Calu3 (cell line): ENCODE results near the gene ITIH3. TPM values are rescaled to one million over a fixed set of nuclear protein-coding genes. Genes with fewer than 3 reads are reported as not detected.

Experiments
- BruUV-seq: library from RNA; stranded (reverse); fragments of 400-500 nt; replicated peaks from 2 replicates; lab custom pipeline; 2021; lab: Mats Ljungman, UMichigan
- CTCF ChIA-PET: fragments of 300-600 bp; sonication (Branson Sonifier 250); formaldehyde crosslinking; loops from one replicate; lab custom pipeline; 2022; ENCODE audit warnings: antibody characterized with exemption; lab: Charles Lee
- DNase-seq: peaks from one replicate; pipeline ENCODE4 v3.0.0; 2022
- H3K27ac Mint-ChIP-seq: one replicate; pipeline ENCODE4 v1.8.0; 2022; ENCODE audit warnings: mixed read lengths; ENCODE audit not compliant: unreplicated experiment
- H3K27me3 Mint-ChIP-seq: one replicate; pipeline ENCODE4 v1.8.0; 2022; ENCODE audit warnings: mixed read lengths; ENCODE audit not compliant: unreplicated experiment
- H3K36me3 Mint-ChIP-seq: one replicate; pipeline ENCODE4 v1.8.0; 2022; ENCODE audit warnings: mild to moderate bottlenecking, moderate library complexity, mixed read lengths; ENCODE audit not compliant: insufficient read depth, unreplicated experiment
- H3K4me1 Mint-ChIP-seq: one replicate; pipeline ENCODE4 v1.8.0; 2022; ENCODE audit warnings: mild to moderate bottlenecking, low read depth, mixed read lengths; ENCODE audit not compliant: unreplicated experiment
- H3K4me3 Mint-ChIP-seq: one replicate; pipeline ENCODE4 v1.8.0; 2022; ENCODE audit warnings: mild to moderate bottlenecking, low read depth, moderate library complexity, mixed read lengths; ENCODE audit not compliant: unreplicated experiment
- H3K9me3 Mint-ChIP-seq: one replicate; pipeline ENCODE4 v1.8.0; 2022; ENCODE audit warnings: low read depth, mixed read lengths; ENCODE audit not compliant: unreplicated experiment
- intact Hi-C: fragments of 100-400 bp; cut with micrococcal nuclease; formaldehyde crosslinking; loops from one replicate; pipeline ENCODE4 v1.10.0; 2022; ENCODE audit not compliant: unreplicated experiment
- total RNA-seq: library from RNA; stranded (reverse); gene quantifications from 2 replicates; pipeline ENCODE4 v1.2.3, GENCODE V29; 2022
- TF ChIP-seq, protein P1 (sequence below): fragments of 200-600 bp; IDR thresholded peaks from one replicate; pipeline ENCODE4 v1.8.0; 2022; ENCODE audit warnings: antibody characterized with exemption; ENCODE audit not compliant: unreplicated experiment

The ITIH3 gene
- total RNA-seq, 1 experiment from 2014 or later = not detected

DNA sequence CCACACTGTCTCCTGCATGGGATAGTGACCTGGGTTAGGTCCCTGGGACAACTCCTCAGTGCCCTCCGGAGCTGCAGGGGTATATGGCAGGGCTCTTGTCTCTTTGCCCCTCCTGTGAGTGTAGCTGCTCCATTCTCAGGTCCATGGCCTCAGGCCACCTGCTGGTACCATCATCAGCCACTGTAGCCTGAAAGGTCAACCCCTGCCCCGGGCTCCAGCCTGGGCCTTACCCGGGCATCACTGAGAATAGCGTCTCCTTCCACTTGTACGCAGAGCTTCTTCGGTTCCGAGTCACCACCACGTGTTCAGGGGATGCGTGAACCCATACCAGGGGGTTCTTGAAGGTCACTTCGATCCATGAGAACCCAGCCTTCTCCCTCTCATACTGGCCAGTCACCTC lies 22.1 kb downstream of the ITIH3 start:
- no TSS peak for BruUV-seq
- Mint-ChIP-seq H3K36me3 (no peaks in the 10 kb centered on the region), H3K27ac (no peak overlapping the region), H3K4me1 (no peaks in the 10 kb centered on the region), H3K27me3 (peaks cover 10% of the 10 kb centered on the region), H3K9me3 (no peaks in the 10 kb centered on the region), H3K4me3 (no peak overlapping the region)
- no peak for DNase-seq
- CTCF ChIA-PET = no interaction called here
- TF ChIP-seq, protein P1, sequence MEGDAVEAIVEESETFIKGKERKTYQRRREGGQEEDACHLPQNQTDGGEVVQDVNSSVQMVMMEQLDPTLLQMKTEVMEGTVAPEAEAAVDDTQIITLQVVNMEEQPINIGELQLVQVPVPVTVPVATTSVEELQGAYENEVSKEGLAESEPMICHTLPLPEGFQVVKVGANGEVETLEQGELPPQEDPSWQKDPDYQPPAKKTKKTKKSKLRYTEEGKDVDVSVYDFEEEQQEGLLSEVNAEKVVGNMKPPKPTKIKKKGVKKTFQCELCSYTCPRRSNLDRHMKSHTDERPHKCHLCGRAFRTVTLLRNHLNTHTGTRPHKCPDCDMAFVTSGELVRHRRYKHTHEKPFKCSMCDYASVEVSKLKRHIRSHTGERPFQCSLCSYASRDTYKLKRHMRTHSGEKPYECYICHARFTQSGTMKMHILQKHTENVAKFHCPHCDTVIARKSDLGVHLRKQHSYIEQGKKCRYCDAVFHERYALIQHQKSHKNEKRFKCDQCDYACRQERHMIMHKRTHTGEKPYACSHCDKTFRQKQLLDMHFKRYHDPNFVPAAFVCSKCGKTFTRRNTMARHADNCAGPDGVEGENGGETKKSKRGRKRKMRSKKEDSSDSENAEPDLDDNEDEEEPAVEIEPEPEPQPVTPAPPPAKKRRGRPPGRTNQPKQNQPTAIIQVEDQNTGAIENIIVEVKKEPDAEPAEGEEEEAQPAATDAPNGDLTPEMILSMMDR = no peak
- intact Hi-C loops = no loop called here

GRCh38 chr3:52817221-52817620 lies 22.6 kb downstream of the ITIH3 start:
- no peak for DNase-seq
- no peaks in the 10 kb centered on the region for H3K9me3 Mint-ChIP-seq
- peaks cover 4% of the 10 kb centered on the region for H3K27me3 Mint-ChIP-seq
- no peaks in the 10 kb centered on the region for H3K4me1 Mint-ChIP-seq
- no peak overlapping the region for H3K27ac Mint-ChIP-seq
- CTCF ChIA-PET = no interaction called here
- H3K36me3 Mint-ChIP-seq = no peaks in the 10 kb centered on the region
- no peak overlapping the region for H3K4me3 Mint-ChIP-seq
- intact Hi-C loops = no loop called here
- TF ChIP-seq, protein P1 = no peak
- BruUV-seq = no TSS peak

- Mint-ChIP-seq H3K4me3 (no peak overlapping the region), H3K9me3 (no peaks in the 10 kb centered on the region), H3K36me3 (no peaks in the 10 kb centered on the region), H3K27me3 (no peaks in the 10 kb centered on the region), H3K4me1 (no peaks in the 10 kb centered on the region), H3K27ac (no peak overlapping the region)
- intact Hi-C loops = no loop called here
- no peak for DNase-seq
- CTCF ChIA-PET = no interaction called here
- no TSS peak for BruUV-seq
- TF ChIP-seq, protein P1 = no peak
Observed at GRCh38 chr3:52817860-52818259, 23.3 kb downstream of the ITIH3 start.

GRCh38 chr3:52819936-52820335 lies 25.3 kb downstream of the ITIH3 start:
- H3K9me3 Mint-ChIP-seq = no peaks in the 10 kb centered on the region
- H3K27me3 Mint-ChIP-seq = no peaks in the 10 kb centered on the region
- H3K27ac Mint-ChIP-seq = no peak overlapping the region
- intact Hi-C loops = no loop called here
- no peak overlapping the region for H3K4me3 Mint-ChIP-seq
- H3K4me1 Mint-ChIP-seq = no peaks in the 10 kb centered on the region
- H3K36me3 Mint-ChIP-seq = no peaks in the 10 kb centered on the region
- TF ChIP-seq, protein P1 = no peak
- DNase-seq = no peak
- no TSS peak for BruUV-seq
- CTCF ChIA-PET = no interaction called here
